Thyroid gland (tissue), 4 donors: ENCODE measurements around the gene VANGL1. TPM values are rescaled to one million over a fixed set of nuclear protein-coding genes. Genes with fewer than 3 reads are reported as not detected.

ENCODE experiments used
- DNase-seq, 2 donors: peaks; one replicate each; pipeline ENCODE4 v3.0.0-alpha.2; 2019
- H3K27ac ChIP-seq, 3 donors: fragments of 200-600 bp; sonication (generic); 1 replicate in 2 of 3; 2 replicates in 1 of 3; pipeline ENCODE4 v1.5.1; 2016 to 2019; ENCODE audit warnings: mild to moderate bottlenecking in 1 of 3, moderate library complexity in 1 of 3
- H3K27me3 ChIP-seq: fragments of 200-600 bp; sonication (generic); one replicate; pipeline ENCODE4 v1.5.1; 2019
- H3K36me3 ChIP-seq, 2 donors: fragments of 200-600 bp; sonication (generic); one replicate each; pipeline ENCODE4 v1.5.1; 2016 to 2019
- H3K4me1 ChIP-seq, 2 donors: fragments of 200-600 bp; sonication (generic); one replicate each; pipeline ENCODE4 v1.5.1; 2017 to 2019
- H3K4me3 ChIP-seq, 3 donors: fragments of 200-600 bp; sonication (generic); replicated peaks in 1 of 3; 1 replicate in 2 of 3; 2 replicates in 1 of 3; pipeline ENCODE4 v1.5.1; 2016; ENCODE audit warnings: mild to moderate bottlenecking in 1 of 3
- H3K9me3 ChIP-seq: fragments of 200-600 bp; sonication (generic); one replicate; pipeline ENCODE4 v1.5.1; 2017
- CTCF ChIP-seq, 6 experiments: fragments of 200-600 bp in 3 of 6; fragments of 450-650 bp in 3 of 6; sonication (generic) in 3 of 6; IDR thresholded peaks; one replicate each; pipeline ENCODE4 v1.5.1; 2016 to 2019; ENCODE audit warnings: antibody characterized with exemption in 6 of 6, mild to moderate bottlenecking in 2 of 6, inconsistent platforms in 1 of 6, moderate library complexity in 1 of 6
- POLR2A ChIP-seq, 2 donors: fragments of 450-650 bp; IDR thresholded peaks; one replicate each; pipeline ENCODE4 v1.6.1; 2017; ENCODE audit warnings: antibody characterized with exemption in 2 of 2, mild to moderate bottlenecking in 2 of 2, moderate library complexity in 1 of 2
- WGBS, 2 donors: methylation state at CpG; one replicate each; pipeline ENCODE4 v1.1.5; 2017; 5-methylcytosine and 5-hydroxymethylcytosine counted together
- intact Hi-C: fragments of 100-400 bp; cut with DNase I; formaldehyde crosslinking; loops from one replicate; pipeline ENCODE4 v1.15.1; 2023
- total RNA-seq, 4 donors: library from RNA; depleted of rRNA; stranded (reverse); fragments of >200 nt; gene quantifications; one replicate each; pipeline ENCODE4 v1.2.3, GENCODE V29; 2016

Gene VANGL1
- total RNA-seq, 4 donors from 2014 or later: 10.9 to 22.8 (median 14.8) TPM

GRCh38 chr1:115676498-115677181 lies 34.9 kb downstream of the VANGL1 start:
- intact Hi-C loops: no loop called here
- no peaks in the 10 kb centered on the region for H3K36me3 ChIP-seq
- H3K4me1 ChIP-seq: peaks cover 33% of the 10 kb centered on the region in 2 donors
- 68 to 72% methylated on average over 7 of the region's 7 CpGs for WGBS, 2 donors
- TF ChIP-seq POLR2A (IDR thresholded peaks at IDR 0.05) (no peak), CTCF (IDR thresholded peaks at IDR 0.05) (no peak)
- H3K9me3 ChIP-seq: no peaks in the 10 kb centered on the region
- peak overlapping the region; percentile 18 to 49 (median 34) for H3K27ac ChIP-seq
- no peak for DNase-seq
- no peaks in the 10 kb centered on the region for H3K27me3 ChIP-seq
- no peak overlapping the region for H3K4me3 ChIP-seq

- intact Hi-C loops: no loop called here
- Histone ChIP-seq H3K27ac (peak overlapping the region in 2 of 3 donors; percentile 4 to 34), H3K9me3 (no peaks in the 10 kb centered on the region), H3K4me3 (no peak overlapping the region), H3K27me3 (no peaks in the 10 kb centered on the region), H3K36me3 (peaks cover 0 to under 1% of the 10 kb centered on the region in 2 donors), H3K4me1 (peaks cover 32% of the 10 kb centered on the region in 2 donors)
- WGBS, 2 donors: 39 to 43% methylated on average over 3 of the region's 3 CpGs
- TF ChIP-seq POLR2A (IDR thresholded peaks at IDR 0.05) (no peak), CTCF (IDR thresholded peaks at IDR 0.05) (no peak)
- peak; percentile 36 to 53 for DNase-seq
Observed at GRCh38 chr1:115677182-115677555, 35.4 kb downstream of the VANGL1 start.

GRCh38 chr1:115677565-115677964 lies 35.8 kb downstream of the VANGL1 start:
- no peak for TF ChIP-seq CTCF (IDR thresholded peaks at IDR 0.05)
- TF ChIP-seq POLR2A (IDR thresholded peaks at IDR 0.05): no peak
- DNase-seq: no peak
- Histone ChIP-seq H3K27ac (peak overlapping the region in 2 of 3 donors; percentile 0 to 4), H3K9me3 (no peaks in the 10 kb centered on the region), H3K4me3 (no peak overlapping the region), H3K27me3 (no peaks in the 10 kb centered on the region), H3K4me1 (peaks cover 32% of the 10 kb centered on the region in 2 donors), H3K36me3 (peaks cover 0 to 4% of the 10 kb centered on the region in 2 donors)
- intact Hi-C loops: no loop called here
- 93 to 94% methylated on average over 1 of the region's 1 CpG for WGBS, 2 donors

GRCh38 chr1:115678141-115678540 lies 36.4 kb downstream of the VANGL1 start:
- TF ChIP-seq POLR2A (IDR thresholded peaks at IDR 0.05): no peak
- no peak for TF ChIP-seq CTCF (IDR thresholded peaks at IDR 0.05)
- H3K36me3 ChIP-seq: peaks cover 0 to 6% of the 10 kb centered on the region in 2 donors
- DNase-seq: no peak
- H3K4me1 ChIP-seq: peaks cover 32% of the 10 kb centered on the region in 2 donors
- H3K4me3 ChIP-seq: no peak overlapping the region
- WGBS, 2 donors: 78 to 81% methylated on average over 5 of the region's 5 CpGs
- no peaks in the 10 kb centered on the region for H3K9me3 ChIP-seq
- H3K27me3 ChIP-seq: no peaks in the 10 kb centered on the region
- intact Hi-C loops: no loop called here
- H3K27ac ChIP-seq: peak overlapping the region; percentile 5 to 27 (median 8)

DNA sequence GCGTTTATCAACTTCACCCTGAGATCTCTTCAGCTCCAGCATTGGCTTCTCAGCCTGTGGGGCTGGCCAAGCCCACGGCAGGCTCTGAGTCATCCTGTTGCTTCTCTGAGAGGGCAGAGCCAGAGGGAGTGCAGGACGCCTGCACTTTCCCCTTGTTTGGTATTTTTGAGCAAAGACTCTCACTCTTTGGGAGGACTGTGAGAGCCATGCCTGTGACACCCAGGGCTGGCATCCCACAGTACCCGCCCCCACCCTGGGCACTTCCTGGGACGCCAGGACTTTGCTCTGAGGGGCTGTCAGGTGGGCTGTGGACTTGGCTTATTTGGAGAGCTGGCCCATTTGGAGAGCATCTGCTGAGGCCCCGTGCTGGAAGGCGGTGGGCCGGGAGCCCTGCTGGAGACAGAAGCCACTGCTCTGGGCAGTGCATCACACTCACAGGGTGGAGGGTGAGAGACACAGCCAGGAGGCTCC lies 37.4 kb downstream of the VANGL1 start:
- Histone ChIP-seq H3K9me3 (no peaks in the 10 kb centered on the region), H3K4me1 (peaks cover 26 to 29% of the 10 kb centered on the region in 2 donors), H3K27me3 (no peaks in the 10 kb centered on the region), H3K4me3 (no peak overlapping the region), H3K27ac (peak overlapping the region; percentile 26 to 65 (median 59)), H3K36me3 (peaks cover 0 to 6% of the 10 kb centered on the region in 2 donors)
- no peak for TF ChIP-seq CTCF (IDR thresholded peaks at IDR 0.05)
- no peak for TF ChIP-seq POLR2A (IDR thresholded peaks at IDR 0.05)
- DNase-seq: peak; percentile 70 to 76
- intact Hi-C loops: no loop called here
- WGBS, 2 donors: 36 to 63% methylated on average over 4 to 8 of the region's 8 CpGs
